ENCODE results near the gene CPE.

DNA sequence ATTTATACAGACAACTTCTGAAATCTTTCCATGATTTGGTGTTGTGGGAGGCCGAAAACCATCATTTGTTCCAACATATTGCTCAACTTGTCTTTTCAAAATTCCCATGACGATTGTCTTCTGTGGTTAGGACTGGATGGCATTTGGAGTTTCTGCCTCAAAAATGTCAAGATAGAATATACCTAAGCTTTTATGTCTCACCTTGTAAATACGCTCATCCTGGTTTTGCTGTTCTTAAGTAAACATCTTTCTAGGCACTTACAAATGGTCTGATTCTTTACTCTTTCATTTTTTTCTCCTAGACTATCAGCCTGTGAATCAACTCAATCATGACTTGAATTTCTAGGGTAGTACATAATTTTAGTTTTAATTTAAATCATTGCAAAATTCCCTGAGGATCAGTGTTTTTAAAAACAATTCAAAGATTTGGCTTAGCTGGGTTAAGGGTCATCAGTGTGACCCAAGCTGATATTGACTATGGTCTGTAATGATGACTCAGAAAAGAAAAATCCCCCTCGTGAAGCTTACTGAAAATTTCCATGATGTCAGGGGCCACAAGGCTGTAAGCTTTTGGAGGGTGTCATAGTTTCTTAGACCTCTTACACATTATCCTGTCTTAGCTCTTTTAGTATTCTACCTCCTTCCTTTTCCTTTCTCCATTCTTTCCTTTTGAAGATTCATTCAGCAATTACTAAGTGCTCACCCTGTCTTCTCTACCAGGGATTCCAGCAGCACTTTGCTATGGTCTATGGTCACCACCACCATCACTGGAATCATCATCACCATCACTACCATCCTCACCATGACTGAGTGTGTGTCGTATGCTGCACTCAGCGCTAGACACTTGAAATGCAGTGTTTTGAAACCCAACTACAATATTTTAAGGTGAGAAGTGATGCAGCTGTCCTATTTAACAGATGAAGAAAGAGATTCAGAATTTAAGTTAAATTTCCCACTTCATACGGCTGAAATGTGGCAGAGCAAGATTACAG lies 124.4 kb downstream of the CPE start:
- TF ChIP-seq, protein P1, sequence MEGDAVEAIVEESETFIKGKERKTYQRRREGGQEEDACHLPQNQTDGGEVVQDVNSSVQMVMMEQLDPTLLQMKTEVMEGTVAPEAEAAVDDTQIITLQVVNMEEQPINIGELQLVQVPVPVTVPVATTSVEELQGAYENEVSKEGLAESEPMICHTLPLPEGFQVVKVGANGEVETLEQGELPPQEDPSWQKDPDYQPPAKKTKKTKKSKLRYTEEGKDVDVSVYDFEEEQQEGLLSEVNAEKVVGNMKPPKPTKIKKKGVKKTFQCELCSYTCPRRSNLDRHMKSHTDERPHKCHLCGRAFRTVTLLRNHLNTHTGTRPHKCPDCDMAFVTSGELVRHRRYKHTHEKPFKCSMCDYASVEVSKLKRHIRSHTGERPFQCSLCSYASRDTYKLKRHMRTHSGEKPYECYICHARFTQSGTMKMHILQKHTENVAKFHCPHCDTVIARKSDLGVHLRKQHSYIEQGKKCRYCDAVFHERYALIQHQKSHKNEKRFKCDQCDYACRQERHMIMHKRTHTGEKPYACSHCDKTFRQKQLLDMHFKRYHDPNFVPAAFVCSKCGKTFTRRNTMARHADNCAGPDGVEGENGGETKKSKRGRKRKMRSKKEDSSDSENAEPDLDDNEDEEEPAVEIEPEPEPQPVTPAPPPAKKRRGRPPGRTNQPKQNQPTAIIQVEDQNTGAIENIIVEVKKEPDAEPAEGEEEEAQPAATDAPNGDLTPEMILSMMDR (IDR thresholded peaks at IDR 0.05) = no peak
- TF ChIP-seq, protein P2, sequence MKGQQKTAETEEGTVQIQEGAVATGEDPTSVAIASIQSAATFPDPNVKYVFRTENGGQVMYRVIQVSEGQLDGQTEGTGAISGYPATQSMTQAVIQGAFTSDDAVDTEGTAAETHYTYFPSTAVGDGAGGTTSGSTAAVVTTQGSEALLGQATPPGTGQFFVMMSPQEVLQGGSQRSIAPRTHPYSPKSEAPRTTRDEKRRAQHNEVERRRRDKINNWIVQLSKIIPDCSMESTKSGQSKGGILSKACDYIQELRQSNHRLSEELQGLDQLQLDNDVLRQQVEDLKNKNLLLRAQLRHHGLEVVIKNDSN (IDR thresholded peaks at IDR 0.05; ENCODE audit: borderline replicate concordance, low read depth) = no peak
- no peak for TF ChIP-seq POLR2AphosphoS5 (IDR thresholded peaks at IDR 0.05; ENCODE audit: low read depth, low read length)
- TF ChIP-seq SIN3A (IDR thresholded peaks at IDR 0.05; ENCODE audit: borderline replicate concordance, low read depth, low read length) = no peak
- TF ChIP-seq, protein P3, sequence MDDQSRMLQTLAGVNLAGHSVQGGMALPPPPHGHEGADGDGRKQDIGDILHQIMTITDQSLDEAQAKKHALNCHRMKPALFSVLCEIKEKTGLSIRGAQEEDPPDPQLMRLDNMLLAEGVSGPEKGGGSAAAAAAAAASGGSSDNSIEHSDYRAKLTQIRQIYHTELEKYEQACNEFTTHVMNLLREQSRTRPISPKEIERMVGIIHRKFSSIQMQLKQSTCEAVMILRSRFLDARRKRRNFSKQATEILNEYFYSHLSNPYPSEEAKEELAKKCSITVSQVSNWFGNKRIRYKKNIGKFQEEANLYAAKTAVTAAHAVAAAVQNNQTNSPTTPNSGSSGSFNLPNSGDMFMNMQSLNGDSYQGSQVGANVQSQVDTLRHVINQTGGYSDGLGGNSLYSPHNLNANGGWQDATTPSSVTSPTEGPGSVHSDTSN (IDR thresholded peaks at IDR 0.05) = no peak
- TF ChIP-seq, protein P4, sequence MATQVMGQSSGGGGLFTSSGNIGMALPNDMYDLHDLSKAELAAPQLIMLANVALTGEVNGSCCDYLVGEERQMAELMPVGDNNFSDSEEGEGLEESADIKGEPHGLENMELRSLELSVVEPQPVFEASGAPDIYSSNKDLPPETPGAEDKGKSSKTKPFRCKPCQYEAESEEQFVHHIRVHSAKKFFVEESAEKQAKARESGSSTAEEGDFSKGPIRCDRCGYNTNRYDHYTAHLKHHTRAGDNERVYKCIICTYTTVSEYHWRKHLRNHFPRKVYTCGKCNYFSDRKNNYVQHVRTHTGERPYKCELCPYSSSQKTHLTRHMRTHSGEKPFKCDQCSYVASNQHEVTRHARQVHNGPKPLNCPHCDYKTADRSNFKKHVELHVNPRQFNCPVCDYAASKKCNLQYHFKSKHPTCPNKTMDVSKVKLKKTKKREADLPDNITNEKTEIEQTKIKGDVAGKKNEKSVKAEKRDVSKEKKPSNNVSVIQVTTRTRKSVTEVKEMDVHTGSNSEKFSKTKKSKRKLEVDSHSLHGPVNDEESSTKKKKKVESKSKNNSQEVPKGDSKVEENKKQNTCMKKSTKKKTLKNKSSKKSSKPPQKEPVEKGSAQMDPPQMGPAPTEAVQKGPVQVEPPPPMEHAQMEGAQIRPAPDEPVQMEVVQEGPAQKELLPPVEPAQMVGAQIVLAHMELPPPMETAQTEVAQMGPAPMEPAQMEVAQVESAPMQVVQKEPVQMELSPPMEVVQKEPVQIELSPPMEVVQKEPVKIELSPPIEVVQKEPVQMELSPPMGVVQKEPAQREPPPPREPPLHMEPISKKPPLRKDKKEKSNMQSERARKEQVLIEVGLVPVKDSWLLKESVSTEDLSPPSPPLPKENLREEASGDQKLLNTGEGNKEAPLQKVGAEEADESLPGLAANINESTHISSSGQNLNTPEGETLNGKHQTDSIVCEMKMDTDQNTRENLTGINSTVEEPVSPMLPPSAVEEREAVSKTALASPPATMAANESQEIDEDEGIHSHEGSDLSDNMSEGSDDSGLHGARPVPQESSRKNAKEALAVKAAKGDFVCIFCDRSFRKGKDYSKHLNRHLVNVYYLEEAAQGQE (IDR thresholded peaks at IDR 0.05; ENCODE audit: low read depth, low read length) = no peak
- TF ChIP-seq NRF1 (IDR thresholded peaks at IDR 0.05; ENCODE audit: low read depth, low read length) = no peak
- TF ChIP-seq SMC3 (IDR thresholded peaks at IDR 0.05; ENCODE audit: low read depth, low read length) = no peak
